Measurements from ENCODE around the gene POLE4.

POLE4 gene

DNA sequence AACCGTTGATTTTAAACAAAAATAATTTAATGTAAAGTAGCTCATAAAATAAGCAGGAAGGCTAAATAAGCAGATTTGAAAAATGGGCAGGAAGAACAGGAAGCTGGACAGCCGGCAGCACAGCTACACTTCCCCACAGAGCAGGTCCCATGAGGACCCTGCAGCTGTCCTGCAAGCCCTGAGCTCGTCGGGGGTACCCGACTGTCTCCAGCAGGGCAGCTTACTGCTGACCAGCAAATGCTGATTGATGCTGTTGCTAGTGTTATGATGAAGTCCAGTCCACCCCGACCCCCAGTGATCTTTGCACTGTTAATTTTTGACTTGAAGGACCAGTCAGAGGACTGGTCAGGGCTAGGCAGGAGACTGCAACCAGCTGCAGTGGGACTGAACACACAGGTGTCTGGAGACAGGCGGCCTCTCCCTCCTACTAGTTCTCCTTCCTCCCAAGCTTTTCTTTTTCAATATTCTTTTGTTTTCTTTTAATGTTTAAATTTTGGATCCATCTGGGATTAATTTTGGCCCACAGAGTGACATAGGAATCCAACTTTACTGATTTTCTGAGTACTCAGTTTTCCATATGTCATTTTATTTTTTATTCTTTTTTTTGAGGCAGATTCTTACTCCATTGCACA lies 27.7 kb downstream of the POLE4 start:
- DNase-seq (ENCODE audit: low read depth, low spot score): no peak

DNA sequence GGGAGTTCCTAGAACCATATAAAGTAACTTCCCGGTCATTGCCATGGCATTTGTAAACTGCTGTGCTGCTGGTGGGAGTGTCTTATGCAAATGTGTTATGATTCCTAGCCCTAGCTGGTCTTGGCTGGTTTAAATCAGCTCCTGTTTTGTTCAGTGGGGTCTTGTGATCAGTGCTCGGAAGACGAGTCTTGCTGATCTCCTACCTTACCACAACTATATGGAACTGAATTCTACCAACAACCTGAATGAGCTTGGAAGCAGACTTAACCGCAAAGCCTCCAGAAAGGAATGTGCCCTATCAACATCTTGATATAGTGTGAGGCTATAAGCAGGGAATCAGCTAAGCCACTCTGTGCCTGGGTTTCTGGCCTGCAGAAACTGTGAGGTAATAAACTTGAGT lies 33.5 kb downstream of the POLE4 start:
- DNase-seq (ENCODE audit: low read depth, low spot score): no peak

DNA sequence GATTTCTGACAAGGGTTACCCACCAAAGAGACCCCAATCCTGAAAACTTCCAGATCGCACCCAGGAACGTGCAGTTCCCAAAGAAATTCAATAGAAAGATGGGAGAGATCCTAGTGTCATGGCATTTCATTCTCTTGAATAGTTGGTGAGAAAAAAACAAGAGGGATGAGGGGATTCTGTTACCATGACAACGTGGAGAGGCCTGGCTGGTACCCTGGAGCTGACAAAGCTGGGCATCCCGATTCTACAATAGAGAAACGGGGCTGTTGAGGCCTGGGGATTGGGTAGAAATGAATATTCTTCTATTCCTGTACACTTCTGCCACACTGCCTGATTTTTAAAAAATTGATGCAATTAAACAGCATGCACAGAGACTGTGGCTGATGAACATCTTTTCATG lies 41.0 kb downstream of the POLE4 start:
- no peak for DNase-seq (ENCODE audit: low read depth, low spot score)

DNA sequence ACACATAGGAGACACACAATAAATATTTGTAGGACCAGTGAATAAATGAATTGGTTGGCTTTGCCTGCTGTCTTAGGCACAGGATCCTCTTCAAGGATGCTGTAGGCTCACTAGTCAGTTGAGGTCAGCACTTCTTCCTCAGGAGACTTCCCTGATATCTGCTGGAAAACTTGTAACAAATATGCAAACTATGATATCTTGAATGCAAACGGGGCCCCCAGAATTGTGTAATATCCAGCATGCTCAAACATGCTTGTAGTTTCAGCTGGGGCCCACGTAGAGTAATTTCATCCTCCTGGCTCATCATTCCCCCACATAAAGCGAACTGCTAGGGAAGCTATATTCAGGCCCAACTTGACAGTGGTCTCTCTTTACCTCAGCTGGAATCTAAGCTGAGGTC lies 43.6 kb downstream of the POLE4 start:
- no peak for DNase-seq (ENCODE audit: low read depth, low spot score)

DNA sequence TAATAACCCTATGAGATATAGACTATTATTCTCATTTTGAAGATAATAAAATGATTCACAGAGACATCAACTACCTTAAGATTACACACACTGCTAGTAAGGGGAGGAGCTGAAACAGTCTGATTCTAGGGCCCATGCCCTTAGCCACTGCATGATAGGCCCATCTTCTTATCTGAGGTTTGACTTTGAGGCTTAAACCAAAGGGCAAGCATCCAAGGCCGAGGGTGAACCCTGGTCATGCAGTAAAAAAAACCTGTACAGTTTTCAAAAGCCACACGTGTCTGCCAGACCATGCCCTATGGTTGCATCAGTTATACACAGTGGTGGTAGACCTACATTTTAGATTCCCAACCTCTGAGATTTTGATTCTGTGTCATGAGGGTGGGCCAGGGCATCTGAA lies 44.8 kb downstream of the POLE4 start:
- no peak for DNase-seq (ENCODE audit: low read depth, low spot score)

DNA sequence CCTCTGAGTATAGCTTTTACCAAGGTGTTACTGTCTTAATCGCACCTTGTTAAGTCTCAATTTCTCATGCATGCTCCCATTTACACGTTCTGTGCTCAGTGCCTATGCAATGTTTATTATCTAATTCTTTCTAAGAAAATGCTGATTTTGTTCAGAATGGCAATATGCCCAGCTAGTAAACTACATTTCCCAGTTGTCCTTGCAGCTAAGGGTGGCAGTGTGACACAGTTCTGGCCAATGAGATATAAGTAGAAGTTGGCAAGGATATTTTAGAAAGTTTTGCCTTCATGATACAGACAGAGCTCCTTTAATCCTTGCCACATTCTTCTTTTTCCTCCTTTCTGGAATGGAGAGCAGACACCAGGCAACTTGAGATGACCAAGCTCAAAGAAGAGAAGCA lies 45.3 kb downstream of the POLE4 start:
- DNase-seq (ENCODE audit: low read depth, low spot score): no peak

DNA sequence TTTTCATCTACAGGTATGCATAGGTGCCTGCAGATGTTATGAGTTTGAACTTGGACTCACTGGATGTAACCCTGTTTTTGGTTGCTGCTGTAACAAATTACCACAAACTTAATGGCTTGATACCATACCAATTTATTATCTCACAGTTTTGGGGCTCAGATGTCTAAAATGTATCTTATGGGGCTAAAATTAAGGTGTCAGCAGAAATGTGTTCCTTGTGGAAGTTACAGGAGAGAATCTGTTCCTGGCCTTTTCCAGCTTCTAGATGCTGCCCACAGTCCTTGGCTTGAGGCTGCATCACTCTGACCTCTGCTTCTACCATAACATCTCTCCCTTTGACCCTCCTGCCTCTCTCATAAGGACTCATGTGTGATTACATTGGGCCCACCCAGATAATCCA lies 47.6 kb downstream of the POLE4 start:
- no peak for DNase-seq (ENCODE audit: low read depth, low spot score)

DNA sequence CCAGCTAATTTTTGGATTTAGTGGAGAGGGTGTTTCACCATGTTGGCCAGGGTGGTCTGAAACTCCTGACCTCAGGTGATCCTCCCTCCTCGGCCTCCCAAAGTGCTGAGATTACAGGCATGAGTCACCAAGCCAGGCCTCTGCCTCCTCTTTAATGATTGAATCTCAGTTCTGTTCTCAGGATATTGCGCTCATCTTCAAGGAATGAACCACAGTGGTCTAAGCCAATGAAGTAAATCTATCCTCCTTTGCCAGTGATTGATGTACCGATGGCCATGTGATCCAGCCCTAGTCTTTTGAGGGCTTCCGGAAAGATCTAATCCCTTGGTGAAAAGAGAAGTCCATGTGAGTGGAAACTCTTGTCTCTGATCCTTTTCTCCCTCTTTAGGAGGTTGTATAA lies 48.6 kb downstream of the POLE4 start:
- DNase-seq (ENCODE audit: low read depth, low spot score): no peak

DNA sequence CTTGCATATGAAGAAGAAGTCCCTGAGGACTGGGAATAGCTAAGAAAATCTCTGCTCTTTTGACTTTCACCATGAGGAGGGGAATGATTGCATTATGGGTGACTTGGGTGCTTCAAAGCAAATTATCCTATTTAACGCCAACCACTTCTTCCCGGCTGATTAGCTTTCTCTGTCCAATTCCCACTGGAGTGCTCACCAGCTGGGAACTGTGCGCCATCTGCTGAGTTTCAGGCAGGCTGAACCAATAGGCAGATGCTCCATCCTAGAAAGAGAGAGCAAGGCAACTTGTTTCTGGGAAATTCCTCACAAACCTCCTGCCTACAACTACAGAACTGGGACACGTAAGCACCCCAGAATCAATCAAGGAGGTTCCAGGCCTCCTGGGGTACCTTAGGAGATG lies 49.4 kb downstream of the POLE4 start:
- no peak for DNase-seq (ENCODE audit: low read depth, low spot score)

DNA sequence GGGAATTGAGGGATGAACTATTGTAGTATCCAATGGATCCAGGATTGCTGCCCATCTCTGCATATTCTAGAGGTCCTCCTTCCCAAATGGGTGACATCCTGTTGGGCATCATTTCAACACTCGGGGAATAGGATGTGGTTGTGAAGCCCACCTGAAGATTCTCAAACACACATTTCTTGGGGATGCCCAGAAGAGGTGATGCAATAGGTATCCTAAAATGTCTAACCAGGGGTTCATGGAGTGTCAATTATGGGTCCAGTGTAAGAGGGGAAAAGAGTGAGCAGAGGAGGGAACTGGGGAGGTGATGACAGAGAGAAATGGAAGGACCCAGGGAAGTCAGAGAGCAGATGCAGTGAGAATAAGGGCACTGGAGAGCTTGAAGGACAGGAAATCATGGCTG lies 52.1 kb downstream of the POLE4 start:
- DNase-seq (ENCODE audit: low read depth, low spot score): no peak

DNA sequence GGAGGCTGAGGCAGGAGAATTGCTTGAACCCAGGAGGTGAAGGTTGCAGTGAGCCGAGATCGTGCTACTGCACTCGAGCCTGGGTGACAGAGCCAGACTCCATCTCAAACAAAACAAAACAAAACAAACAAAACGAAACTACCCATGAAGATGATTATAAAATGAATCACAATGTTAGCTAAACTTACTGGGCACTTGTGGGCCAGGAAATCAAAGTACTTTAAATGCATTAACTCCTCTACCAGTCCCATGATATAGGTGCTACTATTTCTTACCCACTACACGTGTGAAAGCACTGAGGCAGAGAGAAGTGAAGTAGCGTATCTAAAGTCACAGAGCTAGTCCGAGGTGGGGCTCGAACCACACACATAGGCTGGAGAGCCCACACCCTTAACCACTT lies 53.6 kb downstream of the POLE4 start:
- DNase-seq (ENCODE audit: low read depth, low spot score): no peak

DNA sequence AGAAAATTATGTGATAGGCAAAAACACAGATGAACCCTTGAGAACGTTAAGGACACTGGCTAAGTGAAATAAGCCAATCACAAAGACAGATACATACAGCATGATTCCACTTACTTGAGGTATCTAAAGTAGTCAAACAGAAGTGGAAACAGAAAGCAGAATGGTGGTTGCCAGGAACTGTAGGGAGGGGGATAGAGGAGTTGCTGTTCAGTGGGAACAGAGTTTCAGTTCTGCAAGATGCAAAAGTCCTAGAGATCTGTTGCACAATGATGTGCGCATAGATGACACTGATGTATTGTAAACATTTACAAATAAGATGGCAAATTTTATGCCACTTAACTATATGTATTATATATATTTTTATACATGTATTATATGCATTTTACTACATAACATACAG lies 59.7 kb downstream of the POLE4 start:
- no peak for DNase-seq (ENCODE audit: low read depth, low spot score)

Data from iPS DF 19.7 (cell line).